NCI-H1694 treated with DMSO at 0.1 percent for 48 hours (cell line): ENCODE results near the gene RFX5.

Source experiments
- DNase-seq: peaks from one replicate; lab custom pipeline; 2025; lab: John Stamatoyannopoulos, UW

The RFX5 gene

DNA sequence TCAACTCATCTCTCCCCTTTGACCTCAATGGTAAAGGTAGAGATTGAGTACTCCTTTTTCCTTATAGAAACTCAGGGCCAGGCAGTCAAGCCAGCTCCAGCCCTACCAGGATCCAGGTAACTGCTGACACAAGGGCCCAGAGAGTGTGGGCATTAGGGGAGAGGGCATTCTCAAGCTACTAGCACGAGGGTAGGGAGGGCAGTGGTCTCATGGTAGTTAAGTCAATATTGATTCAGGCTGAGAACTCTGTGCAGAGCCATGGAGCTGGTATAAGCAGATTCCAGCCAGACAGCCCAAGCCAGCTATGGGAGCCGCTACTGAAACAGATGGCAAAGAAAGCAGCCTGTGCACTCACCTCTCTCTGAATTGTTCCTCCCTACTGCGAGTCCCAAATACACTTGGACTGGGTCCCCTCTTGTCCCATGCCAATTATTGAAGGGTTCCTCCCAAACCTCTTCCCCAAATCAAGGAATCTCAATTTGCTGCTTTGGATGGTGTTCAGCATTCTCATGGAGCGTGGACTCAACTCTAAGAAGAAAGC, 22.6 kb downstream of the RFX5 start:
- DNase-seq = no peak

DNA sequence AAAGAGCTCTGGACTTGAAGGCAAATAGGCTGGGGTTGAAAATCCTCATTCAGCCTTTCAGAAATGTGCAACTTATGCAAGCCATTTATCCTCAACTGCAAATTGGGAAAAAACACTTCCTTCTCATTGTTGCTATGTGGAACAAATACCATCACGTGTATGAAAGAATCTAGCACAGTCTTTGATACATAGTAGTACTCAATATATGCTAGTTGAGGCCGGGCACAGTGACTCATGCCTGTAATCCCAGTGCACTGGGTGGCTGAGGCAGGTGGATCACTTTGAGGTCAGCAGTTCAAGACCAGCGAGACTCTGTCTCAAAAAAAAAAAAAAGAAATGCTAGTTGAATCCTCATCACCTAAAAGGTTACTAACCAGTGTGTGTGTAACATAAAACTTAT, 28.1 kb downstream of the RFX5 start:
- DNase-seq = no peak

DNA sequence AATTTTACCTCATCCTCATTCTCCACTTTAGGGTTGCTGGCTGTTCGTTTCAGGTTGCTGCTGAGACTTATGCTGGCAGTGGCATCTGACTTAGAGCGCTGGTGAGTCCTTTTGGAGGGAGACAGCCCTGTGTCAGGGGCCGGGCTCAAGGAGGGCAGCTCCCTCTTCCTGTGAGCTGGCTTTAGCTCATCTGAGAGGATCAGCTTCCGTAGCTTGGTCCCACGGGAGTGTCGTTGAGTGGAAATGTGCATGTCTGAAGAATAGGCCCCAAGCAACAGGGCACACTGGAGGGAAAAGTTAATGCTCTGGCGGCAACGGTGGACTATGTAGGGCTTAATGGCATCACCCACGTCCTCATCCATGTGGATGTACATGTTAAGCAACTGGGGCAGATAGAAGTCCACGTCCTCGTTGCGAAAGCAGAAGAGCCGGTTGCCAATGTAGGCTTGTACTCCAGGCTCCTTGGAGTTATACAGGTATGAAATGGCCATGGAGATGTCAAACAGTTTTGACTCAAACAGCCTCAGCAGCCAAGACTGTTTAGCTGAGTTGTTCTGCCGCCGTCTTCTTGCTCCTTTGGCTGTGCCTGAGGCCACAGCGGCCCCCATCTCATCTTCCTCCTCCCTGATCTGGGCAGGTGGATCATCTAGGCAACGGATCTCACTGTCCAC, 31.4 kb downstream of the RFX5 start:
- no peak for DNase-seq

GRCh38 chr1:151314137-151314875, 32.7 kb downstream of the RFX5 start:
- DNase-seq = no peak

DNA sequence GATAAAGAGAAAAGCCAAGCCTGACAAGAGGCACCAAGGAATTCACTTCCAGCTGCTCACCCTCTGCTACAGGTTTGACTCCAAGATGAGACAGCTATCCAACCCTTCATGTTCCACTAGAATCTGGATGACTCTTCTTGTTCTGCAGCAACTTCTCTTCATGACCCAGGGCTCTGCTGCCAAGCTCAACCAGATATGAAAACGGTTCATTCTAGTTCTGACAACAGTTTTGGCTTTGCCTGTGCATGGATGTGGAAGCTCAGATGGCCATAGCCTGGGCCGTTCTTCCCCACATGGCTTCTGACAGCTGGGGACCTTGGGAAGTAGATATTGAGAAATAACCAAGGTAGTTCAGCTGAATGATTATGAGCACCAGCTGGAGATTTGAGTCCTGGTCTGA, 33.6 kb downstream of the RFX5 start:
- DNase-seq = no peak

DNA sequence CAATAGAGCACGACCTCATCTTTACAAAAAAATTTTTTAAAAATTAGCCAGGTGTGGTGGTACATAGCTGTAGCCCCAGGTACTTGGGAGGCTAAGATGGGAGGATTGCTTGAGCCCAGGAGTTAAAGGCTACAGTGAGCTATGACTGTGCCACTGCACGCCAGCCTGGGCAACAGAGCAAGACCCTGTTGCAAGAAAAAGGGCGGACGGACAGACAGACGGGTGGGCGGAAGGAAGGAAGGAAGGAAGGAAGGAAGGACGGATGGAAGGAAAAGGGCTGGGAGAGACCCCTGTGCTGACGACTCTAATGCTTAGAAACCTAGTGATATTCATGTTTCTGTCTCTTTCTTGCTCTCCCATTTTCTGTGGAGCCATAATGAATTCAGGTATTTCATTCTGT, 34.2 kb downstream of the RFX5 start:
- no peak for DNase-seq

- DNase-seq = no peak
Observed at GRCh38 chr1:151312411-151312810, 34.6 kb downstream of the RFX5 start.

- DNase-seq = no peak
Observed at GRCh38 chr1:151311589-151312331, 35.3 kb downstream of the RFX5 start.

DNA sequence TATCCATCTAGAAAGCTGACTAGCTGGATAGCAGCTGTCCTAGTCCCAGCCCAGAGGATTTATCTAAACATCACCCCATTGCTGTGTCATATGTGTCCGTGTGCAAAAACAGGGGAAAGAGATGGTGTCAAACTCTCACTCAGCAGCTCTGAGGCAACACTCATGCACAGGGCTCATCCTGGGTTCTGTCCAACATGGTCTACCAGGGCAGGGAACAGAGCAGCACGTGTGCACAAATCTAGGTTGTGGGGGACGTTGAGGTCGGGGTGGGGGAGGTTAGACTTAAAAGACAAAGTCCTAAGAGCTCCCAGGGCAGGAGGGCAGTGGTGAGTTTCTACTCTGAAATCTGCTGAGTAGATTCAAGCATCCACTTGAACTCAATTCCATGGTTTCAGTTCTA, 36.0 kb downstream of the RFX5 start:
- no peak for DNase-seq

DNA sequence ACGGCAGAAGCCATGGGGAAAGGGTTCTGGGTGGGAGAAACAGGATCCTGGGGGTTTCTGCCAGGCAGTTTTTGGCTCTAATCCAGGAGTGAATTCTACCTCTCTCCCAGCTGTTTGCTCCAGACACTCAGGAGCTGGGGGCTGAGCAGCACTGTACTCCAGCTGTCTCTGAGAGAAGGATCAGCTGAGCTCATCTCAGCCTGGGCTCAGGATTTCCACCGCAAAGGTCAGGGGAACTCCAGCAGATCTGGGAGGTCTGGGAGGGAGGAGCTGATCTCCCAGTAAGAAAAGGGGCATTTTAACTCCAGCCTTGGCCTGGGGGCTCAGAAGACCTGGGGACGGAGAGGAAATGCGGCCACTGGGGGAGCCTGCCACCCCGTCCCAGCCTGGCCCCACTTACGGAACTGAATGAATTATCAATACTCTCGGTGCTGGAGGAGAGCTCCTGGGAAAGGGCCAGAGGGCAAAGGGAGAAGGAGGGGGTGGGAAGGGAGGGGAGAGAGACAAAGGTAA, 37.2 kb downstream of the RFX5 start:
- peak; percentile 18 for DNase-seq

- no peak for DNase-seq
Observed at GRCh38 chr1:151294742-151295462, 52.1 kb downstream of the RFX5 start.

GRCh38 chr1:151293093-151293492, 54.0 kb downstream of the RFX5 start:
- DNase-seq = no peak

DNA sequence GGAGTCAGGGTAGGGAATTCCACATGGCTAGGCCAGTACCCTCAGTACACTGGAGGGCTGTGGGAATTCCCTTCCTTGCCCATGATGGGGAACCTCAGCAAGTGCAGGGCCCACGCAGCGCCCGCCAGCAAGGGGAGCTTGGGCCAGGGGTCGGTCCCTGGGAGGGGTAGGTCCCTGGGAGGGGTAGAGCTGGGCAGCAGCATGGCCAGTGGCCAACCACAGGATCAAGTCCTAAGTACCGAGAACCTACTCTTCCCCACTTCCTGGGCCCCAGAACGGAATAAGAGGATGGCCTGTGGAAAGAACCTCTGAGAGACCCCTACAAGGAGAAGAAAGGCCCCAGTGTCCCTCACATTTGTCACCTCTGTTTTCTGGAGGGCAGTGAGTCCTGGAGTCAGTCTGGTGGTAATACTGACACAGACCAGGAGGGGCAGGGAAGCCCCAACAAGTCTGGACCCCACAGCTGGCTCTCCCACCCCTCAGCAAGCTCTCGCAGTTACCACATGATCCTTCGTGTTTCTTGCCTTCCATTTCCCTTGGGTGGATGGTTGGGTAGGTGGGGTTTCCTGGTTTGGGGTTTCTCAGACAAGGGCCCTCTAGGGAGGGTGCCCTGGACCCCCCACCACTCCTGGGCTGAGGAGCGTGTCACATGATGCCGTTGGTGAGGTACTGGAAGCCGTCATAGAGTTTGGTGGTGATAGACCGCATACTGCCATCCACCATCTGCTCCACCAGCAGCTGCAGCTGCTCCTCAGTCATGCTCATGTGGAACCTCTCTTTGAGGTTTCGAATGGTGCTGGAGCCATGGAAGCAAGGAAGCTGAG, 54.6 kb downstream of the RFX5 start:
- DNase-seq = peak; percentile 66

DNA sequence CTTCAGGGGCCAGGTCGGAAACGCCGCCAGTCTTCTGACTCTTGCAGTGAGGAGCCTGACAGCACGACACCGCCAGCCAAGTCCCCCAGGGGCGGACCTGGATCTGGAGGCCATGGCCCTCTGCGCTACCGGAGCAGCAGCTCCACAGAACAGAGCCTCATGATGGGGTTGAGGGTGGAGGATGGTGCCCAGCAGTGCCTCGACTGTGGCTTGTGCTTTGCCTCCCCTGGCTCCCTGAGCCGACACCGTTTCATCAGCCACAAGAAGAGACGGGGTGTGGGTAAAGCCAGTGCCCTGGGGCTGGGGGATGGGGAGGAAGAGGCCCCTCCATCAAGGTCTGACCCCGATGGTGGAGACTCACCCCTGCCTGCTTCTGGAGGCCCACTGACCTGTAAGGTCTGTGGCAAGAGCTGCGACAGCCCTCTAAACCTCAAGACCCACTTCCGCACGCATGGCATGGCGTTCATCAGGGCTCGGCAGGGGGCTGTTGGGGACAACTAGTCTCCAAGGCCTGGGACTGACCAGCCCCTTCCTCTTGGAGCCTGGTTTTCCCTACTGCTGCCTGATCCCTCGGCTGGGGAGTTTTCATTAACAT, 56.2 kb downstream of the RFX5 start:
- DNase-seq = no peak
